CD14-positive monocyte (primary cell): Measurements from ENCODE around the gene PRR13. TPM values are rescaled to one million over a fixed set of nuclear protein-coding genes. Genes with fewer than 3 reads are reported as not detected.

Experiments
- DNase-seq, 3 donors: peaks; one replicate each; pipeline ENCODE4 v3.0.0-alpha.2; 2011 to 2022
- H2AFZ ChIP-seq: 2 replicates; pipeline ENCODE4 v1.6.0; 2012; ENCODE audit warnings: mild to moderate bottlenecking, low read depth, low read length, inconsistent platforms; ENCODE audit not compliant: insufficient read depth, poor library complexity, severe bottlenecking
- H3K27ac ChIP-seq, 2 donors: 1 replicate in 1 of 2; 2 replicates in 1 of 2; pipeline ENCODE4 v1.5.1; 2012 to 2013; ENCODE audit warnings: low read length in 2 of 2, control low read depth in 1 of 2, inconsistent platforms in 1 of 2, low read depth in 1 of 2, mild to moderate bottlenecking in 1 of 2
- H3K27me3 ChIP-seq, 2 donors: one replicate each; pipeline versions ENCODE4 v1.6.0 to v1.6.1; 2011 to 2013; ENCODE audit warnings: low read length in 2 of 2; ENCODE audit not compliant: control insufficient read depth in 2 of 2, insufficient read depth in 2 of 2
- H3K36me3 ChIP-seq, 2 donors: replicated peaks in 1 of 2; 1 replicate in 1 of 2; 2 replicates in 1 of 2; pipeline versions ENCODE4 v1.5.1 to v1.6.1; 2012 to 2013; ENCODE audit warnings: low read length in 2 of 2, control low read depth in 1 of 2, inconsistent platforms in 1 of 2, mild to moderate bottlenecking in 1 of 2; ENCODE audit not compliant: insufficient read depth in 2 of 2, control insufficient read depth in 1 of 2
- H3K4me1 ChIP-seq, 2 donors: 1 replicate in 1 of 2; 2 replicates in 1 of 2; pipeline versions ENCODE4 v1.5.1 to v1.6.1; 2012 to 2013; ENCODE audit warnings: low read length in 2 of 2, control low read depth in 1 of 2, inconsistent platforms in 1 of 2, mild to moderate bottlenecking in 1 of 2, moderate library complexity in 1 of 2; ENCODE audit not compliant: insufficient read depth in 2 of 2, control insufficient read depth in 1 of 2
- H3K4me2 ChIP-seq: replicated peaks from 2 replicates; pipeline ENCODE3; 2012; ENCODE audit warnings: low read length, moderate library complexity, mild to moderate bottlenecking; ENCODE audit not compliant: poor library complexity, severe bottlenecking; ENCODE audit errors: extremely low read depth
- H3K4me3 ChIP-seq, 3 experiments: fragments of 200-600 bp in 1 of 3; sonication (generic) in 1 of 3; replicated peaks in 1 of 3; 1 replicate in 2 of 3; 2 replicates in 1 of 3; pipeline ENCODE4 v1.5.1; 2011 to 2013; ENCODE audit warnings: low read length in 3 of 3, mild to moderate bottlenecking in 3 of 3, control low read depth in 2 of 3, low read depth in 2 of 3, inconsistent platforms in 1 of 3, moderate library complexity in 1 of 3
- H3K79me2 ChIP-seq: 2 replicates; pipeline ENCODE4 v1.6.0; 2012; ENCODE audit warnings: mild to moderate bottlenecking, control low read depth, inconsistent platforms, low read length, moderate library complexity; ENCODE audit not compliant: insufficient read depth
- H3K9ac ChIP-seq: 2 replicates; pipeline ENCODE4 v1.6.0; 2017; ENCODE audit warnings: low read length, mild to moderate bottlenecking; ENCODE audit not compliant: insufficient read depth, poor library complexity, severe bottlenecking
- H3K9me3 ChIP-seq, 2 donors: replicated peaks in 1 of 2; 1 replicate in 1 of 2; 2 replicates in 1 of 2; pipeline versions ENCODE4 v1.5.1 to v1.6.1; 2012 to 2013; ENCODE audit warnings: low read length in 2 of 2, control low read depth in 1 of 2; ENCODE audit not compliant: control insufficient read depth in 1 of 2, insufficient read depth in 1 of 2
- H4K20me1 ChIP-seq: 2 replicates; pipeline ENCODE4 v1.6.0; 2012; ENCODE audit warnings: mild to moderate bottlenecking, low read length, control low read depth, moderate library complexity; ENCODE audit not compliant: insufficient read depth
- H3K27ac Mint-ChIP-seq, 7 donors: one replicate each; pipeline ENCODE4 v1.8.0; 2020; ENCODE audit warnings: mild to moderate bottlenecking in 7 of 7, mixed read lengths in 7 of 7, moderate library complexity in 6 of 7, inconsistent platforms in 2 of 7
- H3K27me3 Mint-ChIP-seq, 3 donors: one replicate each; pipeline ENCODE4 v1.8.0; 2021 to 2022; ENCODE audit warnings: low read depth in 3 of 3, mild to moderate bottlenecking in 3 of 3, mixed read lengths in 3 of 3, moderate library complexity in 3 of 3, inconsistent platforms in 1 of 3
- H3K36me3 Mint-ChIP-seq, 2 donors: one replicate each; pipeline ENCODE4 v1.8.0; 2020; ENCODE audit warnings: mixed read lengths in 2 of 2, inconsistent platforms in 1 of 2, mild to moderate bottlenecking in 1 of 2
- H3K4me1 Mint-ChIP-seq: one replicate; pipeline ENCODE4 v1.8.0; 2020; ENCODE audit warnings: mild to moderate bottlenecking, mixed read lengths
- H3K4me3 Mint-ChIP-seq, 2 donors: one replicate each; pipeline ENCODE4 v1.8.0; 2020; ENCODE audit warnings: mild to moderate bottlenecking in 2 of 2, mixed read lengths in 2 of 2, moderate library complexity in 1 of 2
- H3K9me3 Mint-ChIP-seq, 7 donors: one replicate each; pipeline ENCODE4 v1.8.0; 2020 to 2022; ENCODE audit warnings: mixed read lengths in 7 of 7, mild to moderate bottlenecking in 6 of 7, moderate library complexity in 6 of 7, inconsistent platforms in 2 of 7
- WGBS: methylation state at CpG from one replicate; pipeline ENCODE4 v1.1.5; 2013; ENCODE audit warnings: missing lambda C conversion rate; ENCODE audit not compliant: insufficient coverage; 5-methylcytosine and 5-hydroxymethylcytosine counted together
- intact Hi-C, 2 donors: fragments of 100-400 bp; cut with micrococcal nuclease; formaldehyde crosslinking; loops; one replicate each; pipeline versions ENCODE4 v1.15.0 to v1.15.1; 2023
- polyA plus RNA-seq, 3 donors: library from polyadenylated mRNA; depleted of rRNA in 1 of 3; unstranded in 2 of 3; stranded (reverse) in 1 of 3; fragments of 300-500 nt in 2 of 3; fragments of >200 nt in 1 of 3; fragmentation: Illumina TruSeq in 2 of 3; gene quantifications; 1 replicate in 2 of 3; 2 replicates in 1 of 3; pipeline ENCODE4 v1.2.3, GENCODE V29; 2012 to 2021
- TF ChIP-seq, protein P1 (sequence below): fragments of 200-600 bp; IDR thresholded peaks from one replicate; pipeline ENCODE4 v1.8.0; 2022; ENCODE audit warnings: antibody characterized with exemption, mild to moderate bottlenecking

PRR13 gene
- polyA plus RNA-seq, 3 donors, result 172 to 670 (median 591) TPM

DNA sequence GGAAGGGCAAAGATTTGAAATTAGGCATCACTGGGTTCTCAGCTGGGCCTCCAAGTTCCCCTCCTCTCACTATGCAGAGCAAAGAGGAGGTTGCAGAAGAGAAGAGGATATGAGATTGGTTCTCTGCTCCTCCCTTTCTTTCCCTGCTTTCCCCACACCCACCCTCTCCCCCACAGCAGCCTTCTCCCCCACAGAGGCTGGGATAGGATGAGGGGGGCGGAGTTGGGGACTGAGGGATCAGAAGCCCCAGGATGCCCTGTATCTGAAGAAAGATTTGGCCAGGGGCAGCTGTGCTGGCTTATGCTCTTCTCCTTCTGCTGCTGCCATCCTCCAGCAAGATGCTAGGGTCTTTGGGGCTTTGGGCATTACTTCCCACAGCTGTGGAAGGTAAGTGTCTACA is 17.9 kb upstream of the PRR13 start, which contains the start of gene AMHR2:
AMHR2 (plus strand) TSS at position 259 of the 400 bp plus-strand sequence; CDS start at position 339, 80 bp downstream.
- H3K4me2 ChIP-seq, result no peak within 1 kb of the TSS
- intact Hi-C loops, result loop anchor here (5.0 kb wide), 1 partner anchor 41 kb away; the partner anchor contains the start of gene SP1 (in 2 of the 2)
- peak within 1 kb of the TSS in 1 of 7 donors; percentile 36 for H3K27ac Mint-ChIP-seq

DNA sequence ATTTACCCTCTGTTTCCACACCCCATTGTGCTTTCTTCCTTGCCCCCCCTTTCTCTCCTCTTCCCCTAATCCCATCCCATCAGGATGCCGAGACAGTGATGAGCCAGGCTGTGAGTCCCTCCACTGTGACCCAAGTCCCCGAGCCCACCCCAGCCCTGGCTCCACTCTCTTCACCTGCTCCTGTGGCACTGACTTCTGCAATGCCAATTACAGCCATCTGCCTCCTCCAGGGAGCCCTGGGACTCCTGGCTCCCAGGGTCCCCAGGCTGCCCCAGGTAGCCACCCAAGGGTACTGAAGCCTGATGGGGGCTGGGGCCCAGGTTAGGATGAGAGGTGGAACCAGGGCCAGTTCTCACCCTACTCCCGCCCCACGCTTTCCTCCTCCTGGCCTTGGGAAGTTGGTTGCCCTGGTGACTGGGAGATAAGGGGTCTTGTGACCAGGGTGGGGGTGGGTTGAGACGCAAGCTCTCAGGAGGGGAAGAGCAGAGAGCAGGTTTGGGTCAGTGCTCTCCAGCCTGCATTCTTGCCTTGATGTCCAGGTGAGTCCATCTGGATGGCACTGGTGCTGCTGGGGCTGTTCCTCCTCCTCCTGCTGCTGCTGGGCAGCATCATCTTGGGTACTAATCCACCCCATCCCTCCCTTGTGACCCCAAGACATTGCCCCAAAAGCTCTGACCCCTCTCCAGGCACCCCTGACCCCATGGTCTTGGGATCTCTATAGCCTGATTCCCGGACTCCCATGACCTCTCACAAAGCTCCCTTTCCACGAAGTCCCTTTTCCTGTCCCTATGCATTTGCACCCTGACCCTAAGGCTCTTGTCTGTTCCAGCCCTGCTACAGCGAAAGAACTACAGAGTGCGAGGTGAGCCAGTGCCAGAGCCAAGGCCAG is 16.7 kb upstream of the PRR13 start:
- Histone ChIP-seq H3K79me2 (no peaks in the 10 kb centered on the region), H2AFZ (no peak overlapping the region), H4K20me1 (no peaks in the 10 kb centered on the region), H3K4me3 (no peak overlapping the region), H3K27me3 (no peaks in the 10 kb centered on the region), H3K4me1 (peaks cover 4 to 5% of the 10 kb centered on the region in 2 donors), H3K9ac (no peak overlapping the region), H3K4me2 (no peak overlapping the region), H3K36me3 (no peaks in the 10 kb centered on the region), H3K9me3 (no peaks in the 10 kb centered on the region), H3K27ac (no peak overlapping the region)
- Mint-ChIP-seq H3K4me3 (no peak overlapping the region), H3K36me3 (no peaks in the 10 kb centered on the region), H3K27ac (peak overlapping the region in 1 of 7 donors; percentile 27), H3K4me1 (peaks cover 6% of the 10 kb centered on the region), H3K9me3 (no peaks in the 10 kb centered on the region), H3K27me3 (peaks cover 3 to 6% (median 4%) of the 10 kb centered on the region in 3 donors)
- 86% methylated on average over 5 of the region's 9 CpGs for WGBS
- TF ChIP-seq, protein P1, sequence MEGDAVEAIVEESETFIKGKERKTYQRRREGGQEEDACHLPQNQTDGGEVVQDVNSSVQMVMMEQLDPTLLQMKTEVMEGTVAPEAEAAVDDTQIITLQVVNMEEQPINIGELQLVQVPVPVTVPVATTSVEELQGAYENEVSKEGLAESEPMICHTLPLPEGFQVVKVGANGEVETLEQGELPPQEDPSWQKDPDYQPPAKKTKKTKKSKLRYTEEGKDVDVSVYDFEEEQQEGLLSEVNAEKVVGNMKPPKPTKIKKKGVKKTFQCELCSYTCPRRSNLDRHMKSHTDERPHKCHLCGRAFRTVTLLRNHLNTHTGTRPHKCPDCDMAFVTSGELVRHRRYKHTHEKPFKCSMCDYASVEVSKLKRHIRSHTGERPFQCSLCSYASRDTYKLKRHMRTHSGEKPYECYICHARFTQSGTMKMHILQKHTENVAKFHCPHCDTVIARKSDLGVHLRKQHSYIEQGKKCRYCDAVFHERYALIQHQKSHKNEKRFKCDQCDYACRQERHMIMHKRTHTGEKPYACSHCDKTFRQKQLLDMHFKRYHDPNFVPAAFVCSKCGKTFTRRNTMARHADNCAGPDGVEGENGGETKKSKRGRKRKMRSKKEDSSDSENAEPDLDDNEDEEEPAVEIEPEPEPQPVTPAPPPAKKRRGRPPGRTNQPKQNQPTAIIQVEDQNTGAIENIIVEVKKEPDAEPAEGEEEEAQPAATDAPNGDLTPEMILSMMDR, result no peak
- intact Hi-C loops, result loop anchor here (5.0 kb wide), 1 partner anchor 43 kb away; the partner anchor contains the start of gene SP1 (in 2 of the 2)
- no peak for DNase-seq

More for the DNA sequence above, 17.9 kb upstream of the PRR13 start, which contains the start of gene AMHR2:
- no peak within 1 kb of the TSS for H3K4me3 Mint-ChIP-seq
- no peaks in the 10 kb centered on the region for H3K36me3 Mint-ChIP-seq
- no peak within 1 kb of the TSS for H3K27ac ChIP-seq
- no peaks in the 10 kb centered on the region for H3K9me3 Mint-ChIP-seq
- H3K9me3 ChIP-seq, result no peaks in the 10 kb centered on the region
- no peaks in the 10 kb centered on the region for H3K36me3 ChIP-seq
- no peak within 1 kb of the TSS for H3K9ac ChIP-seq
- no peak for DNase-seq
- no peaks in the 10 kb centered on the region for H3K27me3 ChIP-seq
- no peak within 1 kb of the TSS for H3K4me3 ChIP-seq
- H3K27me3 Mint-ChIP-seq, result peaks cover 4% of the 10 kb centered on the region in 3 donors
- TF ChIP-seq, protein P1, result no peak
- peaks cover 4 to 5% of the 10 kb centered on the region in 2 donors for H3K4me1 ChIP-seq
- H2AFZ ChIP-seq, result no peak within 1 kb of the TSS
- no peaks in the 10 kb centered on the region for H4K20me1 ChIP-seq
- H3K79me2 ChIP-seq, result no peaks in the 10 kb centered on the region
- H3K4me1 Mint-ChIP-seq, result peaks cover 9% of the 10 kb centered on the region
- no CpG with 5 or more reads among the region's 1 CpG for WGBS
